Measurements from ENCODE around the gene PKN3. TPM values are rescaled to one million over a fixed set of nuclear protein-coding genes. Genes with fewer than 3 reads are reported as not detected.

Gene PKN3
- total RNA-seq, 2 donors from 2014 or later: 26.0 to 27.2 TPM

- Histone ChIP-seq H3K36me3 (ENCODE audit: control insufficient read depth, insufficient read depth, low read length) (peaks cover 16% of the 10 kb centered on the region), H3K9me3 (ENCODE audit: control insufficient read depth, low read length) (no peaks in the 10 kb centered on the region), H3K27ac (ENCODE audit: low read depth, low read length) (no peak overlapping the region), H3K9ac (ENCODE audit: extremely low read depth, low read length, poor library complexity, severe bottlenecking) (no peak overlapping the region), H3K4me3 (ENCODE audit: low read length) (no peak overlapping the region), H3K4me1 (ENCODE audit: control insufficient read depth, insufficient read depth, low read length) (no peaks in the 10 kb centered on the region), H3K27me3 (ENCODE audit: control insufficient read depth, insufficient read depth, low read length, poor library complexity, severe bottlenecking) (no peaks in the 10 kb centered on the region)
- Mint-ChIP-seq H3K4me1 (no peaks in the 10 kb centered on the region), H3K4me3 (no peak overlapping the region), H3K36me3 (ENCODE audit: low read depth) (peaks cover 33% of the 10 kb centered on the region), H3K27me3 (ENCODE audit: insufficient read depth) (no peaks in the 10 kb centered on the region), H3K27ac (no peak overlapping the region), H3K9me3 (no peaks in the 10 kb centered on the region)
- 95 to 98% methylated on average over 6 of the region's 6 CpGs for WGBS, 2 experiments (ENCODE audit: insufficient coverage in 1 of 2, insufficient read length in 1 of 2)
- no peak for DNase-seq
- TF ChIP-seq CTCF (conservative IDR thresholded peaks at IDR 0.05): no peak
Measured at GRCh38 chr9:128715436-128715750, 13.1 kb downstream of the PKN3 start.

GRCh38 chr9:128716581-128717254, 14.4 kb downstream of the PKN3 start:
- no peaks in the 10 kb centered on the region for H3K4me1 ChIP-seq (ENCODE audit: control insufficient read depth, insufficient read depth, low read length)
- no peaks in the 10 kb centered on the region for H3K27me3 ChIP-seq (ENCODE audit: control insufficient read depth, insufficient read depth, low read length, poor library complexity, severe bottlenecking)
- no peaks in the 10 kb centered on the region for H3K9me3 Mint-ChIP-seq
- H3K27ac ChIP-seq (ENCODE audit: low read depth, low read length): no peak overlapping the region
- H3K27ac Mint-ChIP-seq: no peak overlapping the region
- no peak for TF ChIP-seq CTCF (conservative IDR thresholded peaks at IDR 0.05)
- peaks cover 16% of the 10 kb centered on the region for H3K36me3 ChIP-seq (ENCODE audit: control insufficient read depth, insufficient read depth, low read length)
- H3K4me3 ChIP-seq (ENCODE audit: low read length): no peak overlapping the region
- no peak overlapping the region for H3K9ac ChIP-seq (ENCODE audit: extremely low read depth, low read length, poor library complexity, severe bottlenecking)
- no peak overlapping the region for H3K4me3 Mint-ChIP-seq
- 93 to 95% methylated on average over 2 to 7 of the region's 7 CpGs for WGBS, 2 experiments (ENCODE audit: insufficient coverage in 1 of 2, insufficient read length in 1 of 2)
- no peaks in the 10 kb centered on the region for H3K27me3 Mint-ChIP-seq (ENCODE audit: insufficient read depth)
- H3K36me3 Mint-ChIP-seq (ENCODE audit: low read depth): peaks cover 33% of the 10 kb centered on the region
- no peaks in the 10 kb centered on the region for H3K4me1 Mint-ChIP-seq
- no peaks in the 10 kb centered on the region for H3K9me3 ChIP-seq (ENCODE audit: control insufficient read depth, low read length)
- DNase-seq: no peak

- no peak overlapping the region for H3K9ac ChIP-seq (ENCODE audit: extremely low read depth, low read length, poor library complexity, severe bottlenecking)
- Mint-ChIP-seq H3K4me1 (peaks cover 9% of the 10 kb centered on the region), H3K4me3 (no peak overlapping the region), H3K27ac (no peak overlapping the region), H3K36me3 (ENCODE audit: low read depth) (peaks cover 26% of the 10 kb centered on the region), H3K9me3 (no peaks in the 10 kb centered on the region), H3K27me3 (ENCODE audit: insufficient read depth) (no peaks in the 10 kb centered on the region)
- DNase-seq: no peak
- H3K27ac ChIP-seq (ENCODE audit: low read depth, low read length): no peak overlapping the region
- no peak for TF ChIP-seq CTCF (conservative IDR thresholded peaks at IDR 0.05)
- no peaks in the 10 kb centered on the region for H3K9me3 ChIP-seq (ENCODE audit: control insufficient read depth, low read length)
- 96 to 100% methylated on average over 5 to 8 of the region's 8 CpGs for WGBS, 2 experiments (ENCODE audit: insufficient coverage in 1 of 2, insufficient read length in 1 of 2)
- peaks cover 9% of the 10 kb centered on the region for H3K36me3 ChIP-seq (ENCODE audit: control insufficient read depth, insufficient read depth, low read length)
- H3K27me3 ChIP-seq (ENCODE audit: control insufficient read depth, insufficient read depth, low read length, poor library complexity, severe bottlenecking): no peaks in the 10 kb centered on the region
- no peaks in the 10 kb centered on the region for H3K4me1 ChIP-seq (ENCODE audit: control insufficient read depth, insufficient read depth, low read length)
- no peak overlapping the region for H3K4me3 ChIP-seq (ENCODE audit: low read length)
Measured at GRCh38 chr9:128718047-128718446, 15.7 kb downstream of the PKN3 start.
